ENCODE measurements around the gene SAP30.

The SAP30 gene

GRCh38 chr4:173414456-173414855 lies 43.7 kb downstream of the SAP30 start:
- TF ChIP-seq CTCF (IDR thresholded peaks at IDR 0.05; ENCODE audit: low read length, missing control alignments) = no peak
- no peak overlapping the region for H3K4me3 ChIP-seq (replicated peaks; ENCODE audit: low read depth, low read length)
- DNase-seq (ENCODE audit: low read depth) = no peak

GRCh38 chr4:173415092-173415491 lies 44.3 kb downstream of the SAP30 start:
- DNase-seq (ENCODE audit: low read depth) = peak; percentile 72
- no peak overlapping the region for H3K4me3 ChIP-seq (replicated peaks; ENCODE audit: low read depth, low read length)
- TF ChIP-seq CTCF (IDR thresholded peaks at IDR 0.05; ENCODE audit: low read length, missing control alignments) = no peak

DNA sequence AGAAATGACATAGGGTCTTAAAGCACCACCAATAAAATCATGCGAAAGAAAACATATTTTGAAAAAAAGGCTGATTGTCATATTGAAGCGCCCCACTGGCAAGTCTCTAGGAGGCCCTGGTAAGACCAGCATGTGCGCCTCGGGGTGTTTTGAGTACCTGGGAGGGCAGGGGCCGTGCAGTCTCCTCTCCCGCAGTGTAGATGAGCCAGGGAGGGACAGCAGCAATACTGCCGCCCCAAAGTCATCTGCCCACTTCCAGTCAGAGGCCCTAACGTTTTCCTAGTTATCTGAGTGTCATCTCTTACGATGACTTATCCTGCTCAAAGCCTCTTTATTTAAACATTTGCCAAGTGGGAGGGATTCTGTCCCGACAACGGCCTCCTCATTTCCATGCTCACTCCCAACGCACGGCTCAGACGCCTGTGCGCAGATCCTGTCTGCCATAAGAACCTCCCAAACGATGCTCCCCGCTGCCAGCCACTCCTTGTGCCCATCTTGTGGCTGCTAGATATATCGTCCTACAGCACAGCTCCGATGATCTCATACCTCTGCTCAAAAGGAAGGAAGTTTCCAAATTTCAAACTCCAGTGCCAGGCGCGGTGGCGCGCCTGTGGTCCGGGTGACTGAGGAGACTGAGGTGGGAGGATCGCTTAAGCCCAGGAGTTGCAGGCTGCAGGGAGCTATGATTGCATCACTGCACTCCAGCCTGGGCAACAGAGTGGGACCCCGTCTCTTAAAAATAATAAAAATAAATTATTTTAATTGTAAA lies 45.3 kb downstream of the SAP30 start:
- no peak for TF ChIP-seq CTCF (IDR thresholded peaks at IDR 0.05; ENCODE audit: low read length, missing control alignments)
- no peak overlapping the region for H3K4me3 ChIP-seq (replicated peaks; ENCODE audit: low read depth, low read length)
- no peak for DNase-seq (ENCODE audit: low read depth)

DNA sequence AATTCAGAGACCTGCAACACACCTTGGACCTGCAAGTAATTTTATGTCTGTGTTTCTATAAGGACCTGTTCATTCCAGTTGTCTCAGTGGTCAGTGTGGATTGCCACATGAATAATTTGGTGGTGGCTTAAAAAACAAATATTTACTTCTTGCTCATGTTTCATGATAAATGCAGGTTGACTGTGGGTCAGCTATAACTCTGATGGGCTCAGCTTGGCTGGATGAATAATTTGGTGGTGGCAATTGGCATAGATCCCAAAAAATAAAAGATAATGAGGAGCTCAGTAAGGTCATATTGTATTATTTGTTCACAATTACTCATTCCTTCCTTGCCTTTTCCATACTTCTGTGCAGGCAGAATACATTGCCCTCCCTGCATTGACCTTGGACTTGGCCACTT lies 47.1 kb downstream of the SAP30 start:
- DNase-seq (ENCODE audit: low read depth) = no peak
- H3K4me3 ChIP-seq (replicated peaks; ENCODE audit: low read depth, low read length) = no peak overlapping the region
- TF ChIP-seq CTCF (IDR thresholded peaks at IDR 0.05; ENCODE audit: low read length, missing control alignments) = no peak

DNA sequence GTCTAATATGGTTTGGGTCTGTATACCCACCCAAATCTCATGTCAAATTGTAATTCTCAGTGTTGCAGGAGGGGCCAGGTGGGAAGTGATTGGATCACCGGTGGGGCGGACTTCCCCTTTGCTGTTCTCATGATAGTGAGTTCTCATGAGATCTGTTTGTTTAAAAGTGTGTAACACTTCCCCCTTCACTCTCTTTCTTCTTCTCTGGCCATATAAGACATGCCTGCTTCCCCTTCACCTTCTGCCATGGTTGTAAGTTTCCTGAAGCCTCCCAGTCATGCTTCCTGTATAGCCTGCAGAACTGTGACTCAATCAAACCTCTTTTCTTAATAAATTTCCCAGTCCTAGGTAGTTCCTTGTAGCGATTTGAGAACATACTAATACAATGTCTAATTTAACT lies 47.9 kb downstream of the SAP30 start:
- DNase-seq (ENCODE audit: low read depth) = no peak
- TF ChIP-seq CTCF (IDR thresholded peaks at IDR 0.05; ENCODE audit: low read length, missing control alignments) = no peak
- H3K4me3 ChIP-seq (replicated peaks; ENCODE audit: low read depth, low read length) = no peak overlapping the region

DNA sequence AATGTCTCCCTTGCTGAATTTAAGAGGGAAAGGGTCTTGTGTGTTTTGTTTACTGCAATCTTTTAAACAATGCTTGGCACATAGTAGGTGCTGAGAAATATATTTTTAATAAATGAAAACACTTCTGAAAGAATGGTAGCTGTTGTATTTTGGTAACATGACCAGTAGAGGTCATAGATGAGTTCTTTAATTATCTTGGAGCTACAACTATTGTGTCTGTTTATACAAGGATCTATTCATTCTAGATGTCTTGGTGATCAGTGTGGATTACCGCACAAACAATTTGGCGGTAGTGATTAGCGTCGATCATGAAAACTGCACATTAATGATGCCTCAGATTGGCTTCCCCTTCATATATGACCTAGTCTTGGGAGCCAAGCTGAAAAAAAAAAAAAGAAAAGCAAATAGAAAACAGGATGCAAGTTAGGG lies 49.6 kb downstream of the SAP30 start:
- no peak overlapping the region for H3K4me3 ChIP-seq (replicated peaks; ENCODE audit: low read depth, low read length)
- TF ChIP-seq CTCF (IDR thresholded peaks at IDR 0.05; ENCODE audit: low read length, missing control alignments) = peak; percentile 53
- DNase-seq (ENCODE audit: low read depth) = peak; percentile 56

DNA sequence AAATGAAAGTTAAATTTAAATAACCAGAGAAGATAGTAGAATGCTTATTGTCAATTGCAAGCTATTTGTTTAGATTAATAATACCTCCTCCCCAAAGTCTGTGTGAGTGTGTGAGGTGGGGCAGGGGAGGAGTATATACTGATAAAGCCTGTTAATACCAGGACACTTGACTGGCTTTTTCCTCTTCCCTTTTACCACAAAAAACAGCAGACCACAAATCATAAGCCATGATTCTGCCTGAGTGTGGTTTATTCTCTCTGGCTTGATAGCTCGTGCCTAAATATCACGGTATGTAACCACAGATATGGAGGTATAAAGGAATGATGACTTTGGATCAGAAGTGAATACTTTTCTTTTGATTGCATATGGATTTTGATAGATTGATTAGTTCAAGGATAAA lies 50.0 kb downstream of the SAP30 start:
- DNase-seq (ENCODE audit: low read depth) = no peak
- no peak for TF ChIP-seq CTCF (IDR thresholded peaks at IDR 0.05; ENCODE audit: low read length, missing control alignments)
- no peak overlapping the region for H3K4me3 ChIP-seq (replicated peaks; ENCODE audit: low read depth, low read length)

Measured in fibroblast of pulmonary artery (primary cell).